Activated T-cell treated with anti-CD3 and anti-CD28 coated beads, Interleukin-2, amount 50 U/mL, for 4 hours (primary cell): ENCODE data around the gene DYNLT5. TPM values are rescaled to one million over a fixed set of nuclear protein-coding genes. Genes with fewer than 3 reads are reported as not detected.
"Not testable (repeated sequence)": the region's sequence is repeated elsewhere in the genome, so short reads cannot be mapped to it uniquely, and the experiment has no call there.

Experiments
- ATAC-seq, 2 donors: fragments of 200-7000 bp; cut with Tn5 transposase; one replicate each; pipeline ENCODE4 v1.10.0; 2021
- DNase-seq: peaks from one replicate; pipeline ENCODE4 v3.0.0-alpha.2; 2020
- H3K27me3 Mint-ChIP-seq: one replicate; pipeline ENCODE4 v1.8.0; 2021; ENCODE audit warnings: low read depth, mixed read lengths
- H3K36me3 Mint-ChIP-seq: one replicate; pipeline ENCODE4 v1.8.0; 2022; ENCODE audit warnings: mixed read lengths; ENCODE audit not compliant: insufficient read depth
- H3K4me1 Mint-ChIP-seq: one replicate; pipeline ENCODE4 v1.8.0; 2021; ENCODE audit warnings: low read depth, mixed read lengths
- H3K4me3 Mint-ChIP-seq: one replicate; pipeline ENCODE4 v1.8.0; 2021; ENCODE audit warnings: mild to moderate bottlenecking, moderate library complexity, mixed read lengths
- H3K9me3 Mint-ChIP-seq: one replicate; pipeline ENCODE4 v1.8.0; 2021; ENCODE audit warnings: mixed read lengths
- total RNA-seq, 3 donors: library from RNA; stranded (reverse); gene quantifications; one replicate each; pipeline ENCODE4 v1.2.1, GENCODE V29; 2021

Gene DYNLT5
- total RNA-seq, 3 donors from 2014 or later: not detected

- no peaks in the 10 kb centered on the region for H3K9me3 Mint-ChIP-seq
- ATAC-seq: peak; percentile 99 to 100
- no peaks in the 10 kb centered on the region for H3K36me3 Mint-ChIP-seq
- peaks cover 18% of the 10 kb centered on the region for H3K4me1 Mint-ChIP-seq
- peak overlapping the region; percentile 68 for H3K4me3 Mint-ChIP-seq
- DNase-seq: peak; percentile 54
- no peaks in the 10 kb centered on the region for H3K27me3 Mint-ChIP-seq
Observed at GRCh38 chr1:66788231-66788939, 36.1 kb downstream of the DYNLT5 start.

GRCh38 chr1:66791621-66792610 lies 39.7 kb downstream of the DYNLT5 start:
- no peak overlapping the region for H3K4me3 Mint-ChIP-seq
- no peak for DNase-seq
- ATAC-seq: no peak
- peaks cover 16% of the 10 kb centered on the region for H3K4me1 Mint-ChIP-seq
- H3K9me3 Mint-ChIP-seq: no peaks in the 10 kb centered on the region
- H3K36me3 Mint-ChIP-seq: no peaks in the 10 kb centered on the region
- no peaks in the 10 kb centered on the region for H3K27me3 Mint-ChIP-seq

- H3K36me3 Mint-ChIP-seq, H3K9me3 Mint-ChIP-seq, H3K4me1 Mint-ChIP-seq, H3K4me3 Mint-ChIP-seq, H3K27me3 Mint-ChIP-seq, DNase-seq, ATAC-seq: not testable (repeated sequence)
Observed at GRCh38 chr1:66795839-66796238, 43.6 kb downstream of the DYNLT5 start.

DNA sequence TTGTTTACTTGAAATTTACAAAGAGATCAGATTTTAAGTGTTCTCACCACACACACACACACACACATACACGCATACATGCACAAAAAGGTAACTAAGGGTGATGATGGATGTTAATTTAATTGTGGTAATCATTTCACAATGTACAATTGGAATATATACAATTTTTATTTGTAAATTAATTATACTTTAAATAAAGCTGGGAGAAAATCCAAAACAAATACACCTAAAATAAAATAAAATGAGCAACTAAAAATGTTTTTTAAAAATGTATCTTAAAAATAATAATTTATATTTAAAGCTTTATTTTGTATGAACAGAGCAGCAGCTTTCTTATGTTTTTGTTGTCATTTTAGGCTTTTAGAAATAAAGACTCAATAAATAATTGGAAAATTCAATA lies 57.0 kb downstream of the DYNLT5 start:
- H3K36me3 Mint-ChIP-seq: no peaks in the 10 kb centered on the region
- no peaks in the 10 kb centered on the region for H3K4me1 Mint-ChIP-seq
- H3K27me3 Mint-ChIP-seq: no peaks in the 10 kb centered on the region
- no peak overlapping the region for H3K4me3 Mint-ChIP-seq
- no peaks in the 10 kb centered on the region for H3K9me3 Mint-ChIP-seq
- no peak for ATAC-seq
- no peak for DNase-seq

- H3K4me3 Mint-ChIP-seq: no peak overlapping the region
- ATAC-seq: no peak
- no peaks in the 10 kb centered on the region for H3K4me1 Mint-ChIP-seq
- H3K27me3 Mint-ChIP-seq: no peaks in the 10 kb centered on the region
- DNase-seq: no peak
- H3K9me3 Mint-ChIP-seq: no peaks in the 10 kb centered on the region
- no peaks in the 10 kb centered on the region for H3K36me3 Mint-ChIP-seq
Observed at GRCh38 chr1:66809736-66810326, 57.6 kb downstream of the DYNLT5 start.

- no peak for DNase-seq
- no peak for ATAC-seq
- Mint-ChIP-seq H3K9me3 (no peaks in the 10 kb centered on the region), H3K4me3 (no peak overlapping the region), H3K36me3 (no peaks in the 10 kb centered on the region), H3K4me1 (no peaks in the 10 kb centered on the region), H3K27me3 (no peaks in the 10 kb centered on the region)
Observed at GRCh38 chr1:66824771-66825170, 72.5 kb downstream of the DYNLT5 start.

Other genes with a start within 250 kb of the DYNLT5 start
- not detected for gene SGIP1, start 218.3 kb upstream of the DYNLT5 start, total RNA-seq
- not detected for gene INSL5, start 48.8 kb downstream of the DYNLT5 start, total RNA-seq
- 1 to 10 TPM; 1.2 to 2.6 (median 1.3) TPM for gene DNAI4, start 172.4 kb downstream of the DYNLT5 start, total RNA-seq
- 10 to 100 TPM; 60.5 to 70.1 (median 64.2) TPM for gene MIER1, start 172.5 kb downstream of the DYNLT5 start, total RNA-seq